ENCODE data around the gene TTC7B. TPM values are rescaled to one million over a fixed set of nuclear protein-coding genes. Genes with fewer than 3 reads are reported as not detected.

TTC7B gene
- total RNA-seq, 2 experiments from 2014 or later, result 1.2 to 1.3 TPM

DNA sequence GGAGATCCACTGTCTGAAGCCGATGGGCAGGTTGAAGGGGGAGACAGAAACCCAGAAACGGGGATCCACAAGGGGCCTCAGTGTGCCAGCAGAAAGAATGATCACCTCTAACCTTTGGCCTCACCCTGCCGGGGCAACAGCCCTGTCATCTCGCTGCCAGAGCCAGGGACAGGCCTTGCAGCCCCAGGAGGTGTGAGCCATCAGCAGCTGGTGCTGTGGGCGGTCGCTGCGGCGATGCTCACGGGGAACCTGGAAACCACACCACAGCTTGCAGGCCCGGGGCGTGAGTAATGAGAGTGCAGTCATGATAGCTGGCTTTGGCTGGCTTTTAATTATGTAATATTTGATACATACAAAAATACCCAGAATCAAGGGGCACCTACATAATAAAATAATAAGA is 4.7 kb upstream of the TTC7B start:
- Histone ChIP-seq H3K4me3 (ENCODE audit: low read length) (no peak overlapping the region), H3K27me3 (ENCODE audit: control insufficient read depth in 1 of 2, insufficient read depth in 2 of 2, low read length in 2 of 2) (peaks cover 5% of the 10 kb centered on the region in 2 experiments), H3K36me3 (ENCODE audit: insufficient read depth, low read length) (no peaks in the 10 kb centered on the region), H3K4me1 (ENCODE audit: insufficient read depth, low read length) (peaks cover 16% of the 10 kb centered on the region), H3K9me3 (ENCODE audit: control insufficient read depth in 1 of 2, insufficient read depth in 1 of 2, low read length in 2 of 2) (peaks cover 9 to 21% of the 10 kb centered on the region in 2 experiments), H3K27ac (ENCODE audit: low read depth in 1 of 2, low read length in 2 of 2) (no peak overlapping the region)
- no peaks in the 10 kb centered on the region for H3K36me3 Mint-ChIP-seq (ENCODE audit: low read depth)
- DNase-seq, result peak; percentile 31 to 85 (median 54)
- TF ChIP-seq, protein P1, sequence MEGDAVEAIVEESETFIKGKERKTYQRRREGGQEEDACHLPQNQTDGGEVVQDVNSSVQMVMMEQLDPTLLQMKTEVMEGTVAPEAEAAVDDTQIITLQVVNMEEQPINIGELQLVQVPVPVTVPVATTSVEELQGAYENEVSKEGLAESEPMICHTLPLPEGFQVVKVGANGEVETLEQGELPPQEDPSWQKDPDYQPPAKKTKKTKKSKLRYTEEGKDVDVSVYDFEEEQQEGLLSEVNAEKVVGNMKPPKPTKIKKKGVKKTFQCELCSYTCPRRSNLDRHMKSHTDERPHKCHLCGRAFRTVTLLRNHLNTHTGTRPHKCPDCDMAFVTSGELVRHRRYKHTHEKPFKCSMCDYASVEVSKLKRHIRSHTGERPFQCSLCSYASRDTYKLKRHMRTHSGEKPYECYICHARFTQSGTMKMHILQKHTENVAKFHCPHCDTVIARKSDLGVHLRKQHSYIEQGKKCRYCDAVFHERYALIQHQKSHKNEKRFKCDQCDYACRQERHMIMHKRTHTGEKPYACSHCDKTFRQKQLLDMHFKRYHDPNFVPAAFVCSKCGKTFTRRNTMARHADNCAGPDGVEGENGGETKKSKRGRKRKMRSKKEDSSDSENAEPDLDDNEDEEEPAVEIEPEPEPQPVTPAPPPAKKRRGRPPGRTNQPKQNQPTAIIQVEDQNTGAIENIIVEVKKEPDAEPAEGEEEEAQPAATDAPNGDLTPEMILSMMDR (IDR thresholded peaks at IDR 0.05), result no peak
- POLR2A ChIA-PET, result interaction anchor here (0.7 kb wide), 1 partner anchor 46 kb away, joined by 3 read pairs; no protein-coding TSS in a partner anchor
- peaks cover 14% of the 10 kb centered on the region for H3K4me1 Mint-ChIP-seq (ENCODE audit: low read depth)
- intact Hi-C loops (cut with DNase I, micrococcal nuclease), result loop anchor here in 1 of 2 experiments (10.0 kb wide), 1 partner anchor 866 kb away; the partner anchor contains the start of genes EFCAB11 and TDP1
- H3K4me3 Mint-ChIP-seq, result no peak overlapping the region
- H3K9me3 Mint-ChIP-seq, result peaks cover 2% of the 10 kb centered on the region
- H3K27me3 Mint-ChIP-seq, result peaks cover 7% of the 10 kb centered on the region
- H3K27ac Mint-ChIP-seq, result peak overlapping the region; percentile 10
- ATAC-seq (ENCODE audit: poor library complexity), result peak; percentile 87
- CTCF ChIA-PET, result no interaction called here

DNA sequence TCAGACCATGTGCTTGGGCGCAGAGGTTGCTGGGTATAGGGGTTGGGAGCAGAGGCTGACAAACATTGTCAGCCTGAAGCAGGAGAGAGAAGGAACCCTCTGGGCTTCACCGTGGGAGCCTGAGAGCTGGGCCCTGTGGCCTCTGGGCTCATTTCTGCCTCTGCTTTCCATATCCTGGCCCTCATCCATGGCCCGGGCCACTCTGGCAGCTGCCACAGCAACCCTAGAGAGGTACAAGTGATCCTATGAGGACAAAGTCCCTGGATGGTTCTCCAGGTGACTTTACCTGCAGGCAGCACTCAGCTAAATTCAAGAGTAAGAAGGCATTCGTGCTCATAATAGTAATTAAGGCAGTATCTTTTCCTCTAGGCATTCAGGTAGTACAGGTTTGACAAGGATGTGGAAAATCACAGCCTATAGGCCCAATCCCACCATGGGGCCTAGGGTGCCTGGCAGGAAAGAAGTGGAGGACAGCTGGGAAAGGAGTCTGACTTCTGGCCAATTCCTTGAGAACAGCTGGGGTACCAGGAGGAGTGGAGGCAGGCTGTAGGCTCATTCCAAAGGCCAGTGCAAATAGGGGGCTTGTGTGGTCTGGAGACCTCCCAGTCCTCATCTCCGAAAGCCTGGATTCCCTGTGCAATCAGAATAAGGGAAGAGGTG is 3.6 kb upstream of the TTC7B start:
- Mint-ChIP-seq H3K27me3 (peaks cover 11% of the 10 kb centered on the region), H3K36me3 (ENCODE audit: low read depth) (no peaks in the 10 kb centered on the region), H3K27ac (no peak overlapping the region), H3K4me1 (ENCODE audit: low read depth) (peaks cover 18% of the 10 kb centered on the region), H3K9me3 (peaks cover 2% of the 10 kb centered on the region), H3K4me3 (peak overlapping the region; percentile 22)
- H3K27ac ChIP-seq (ENCODE audit: low read depth in 1 of 2, low read length in 2 of 2), result no peak overlapping the region
- no peaks in the 10 kb centered on the region for H3K36me3 ChIP-seq (ENCODE audit: insufficient read depth, low read length)
- DNase-seq, result no peak
- intact Hi-C loops (cut with DNase I, micrococcal nuclease), result loop anchor here in 1 of 2 experiments (10.0 kb wide), 1 partner anchor 865 kb away; the partner anchor contains the start of genes EFCAB11 and TDP1
- no peak overlapping the region for H3K4me3 ChIP-seq (ENCODE audit: low read length)
- TF ChIP-seq, protein P1 (IDR thresholded peaks at IDR 0.05), result no peak
- peaks cover 22% of the 10 kb centered on the region for H3K4me1 ChIP-seq (ENCODE audit: insufficient read depth, low read length)
- ATAC-seq (ENCODE audit: poor library complexity), result no peak
- ChIA-PET POLR2A (no interaction called here), CTCF (no interaction called here)
- H3K9me3 ChIP-seq (ENCODE audit: control insufficient read depth in 1 of 2, insufficient read depth in 1 of 2, low read length in 2 of 2), result peaks cover 9 to 19% of the 10 kb centered on the region in 2 experiments
- H3K27me3 ChIP-seq (ENCODE audit: control insufficient read depth in 1 of 2, insufficient read depth in 2 of 2, low read length in 2 of 2), result peaks cover 5 to 10% of the 10 kb centered on the region in 2 experiments

DNA sequence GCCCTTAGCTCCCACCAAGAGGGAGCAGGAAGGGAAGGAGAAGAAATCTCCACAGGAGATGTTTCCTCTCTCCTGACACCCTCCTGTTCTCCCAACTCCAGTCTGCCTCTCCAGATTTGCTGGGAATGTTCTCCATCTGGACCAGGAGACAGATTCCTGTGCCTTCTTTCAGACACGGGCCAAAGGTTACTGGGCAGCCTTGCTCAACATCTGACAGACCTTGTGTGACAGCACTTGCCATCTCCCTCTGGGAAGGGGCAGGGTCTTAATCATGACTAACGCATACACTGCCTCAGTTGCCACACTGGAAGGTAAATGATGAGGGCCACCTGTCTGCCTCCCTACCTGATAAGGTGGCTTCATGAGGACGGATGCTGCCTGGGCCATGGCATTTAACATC is 2.5 kb upstream of the TTC7B start:
- peaks cover 22% of the 10 kb centered on the region for H3K4me1 ChIP-seq (ENCODE audit: insufficient read depth, low read length)
- H3K4me3 ChIP-seq (ENCODE audit: low read length), result no peak overlapping the region
- peaks cover 11% of the 10 kb centered on the region for H3K27me3 Mint-ChIP-seq
- TF ChIP-seq, protein P1 (IDR thresholded peaks at IDR 0.05), result no peak
- H3K4me1 Mint-ChIP-seq (ENCODE audit: low read depth), result peaks cover 18% of the 10 kb centered on the region
- no peaks in the 10 kb centered on the region for H3K36me3 ChIP-seq (ENCODE audit: insufficient read depth, low read length)
- ATAC-seq (ENCODE audit: poor library complexity) (no peak), DNase-seq (no peak)
- peaks cover 5 to 10% of the 10 kb centered on the region in 2 experiments for H3K27me3 ChIP-seq (ENCODE audit: control insufficient read depth in 1 of 2, insufficient read depth in 2 of 2, low read length in 2 of 2)
- H3K27ac ChIP-seq (ENCODE audit: low read depth in 1 of 2, low read length in 2 of 2), result no peak overlapping the region
- H3K9me3 Mint-ChIP-seq, result peaks cover under 1% of the 10 kb centered on the region
- no peak overlapping the region for H3K4me3 Mint-ChIP-seq
- CTCF ChIA-PET, result no interaction called here
- no peaks in the 10 kb centered on the region for H3K36me3 Mint-ChIP-seq (ENCODE audit: low read depth)
- H3K27ac Mint-ChIP-seq, result no peak overlapping the region
- intact Hi-C loops (cut with DNase I, micrococcal nuclease), result no loop called here
- POLR2A ChIA-PET, result no interaction called here
- peaks cover 2 to 7% of the 10 kb centered on the region in 2 experiments for H3K9me3 ChIP-seq (ENCODE audit: control insufficient read depth in 1 of 2, insufficient read depth in 1 of 2, low read length in 2 of 2)

Measured in CD4-positive, alpha-beta T cell (primary cell).